HG03521 (cell line): ENCODE measurements around the gene MEIOB.

Experiments
- ATAC-seq: cut with Tn5 transposase; IDR thresholded peaks from one replicate; pipeline ENCODE4 v1.9.1; 2021; ENCODE audit warnings: mild to moderate bottlenecking, moderate library complexity; ENCODE audit not compliant: unreplicated experiment

The MEIOB gene

GRCh38 chr16:1832838-1833454 is 39.0 kb downstream of the MEIOB start:
- ATAC-seq: no peak

GRCh38 chr16:1831186-1832075 is 40.5 kb downstream of the MEIOB start:
- no peak for ATAC-seq

- no peak for ATAC-seq
These were observed 41.8 kb downstream of the MEIOB start for GRCh38 chr16:1830213-1830612.

GRCh38 chr16:1828645-1829410 is 43.1 kb downstream of the MEIOB start:
- no peak for ATAC-seq

- peak; percentile 85 for ATAC-seq
These were observed 45.0 kb downstream of the MEIOB start, which contains the start of the genes FAHD1 and HAGH for GRCh38 chr16:1826691-1827573. TSS of gene FAHD1 (plus strand) at chr16:1827206. CDS start at chr16:1827239, 33 bp downstream. TSS of gene HAGH (minus strand) at chr16:1826825. CDS start at chr16:1826787, 38 bp downstream.

- peak; percentile 41 for ATAC-seq
These were observed 45.9 kb downstream of the MEIOB start for GRCh38 chr16:1825864-1826690.

- no peak for ATAC-seq
These were observed 46.5 kb downstream of the MEIOB start for GRCh38 chr16:1825381-1825863.

GRCh38 chr16:1823821-1824220 is 48.1 kb downstream of the MEIOB start:
- ATAC-seq: no peak

GRCh38 chr16:1822801-1823200 is 49.2 kb downstream of the MEIOB start:
- no peak for ATAC-seq

GRCh38 chr16:1821861-1822611 is 49.9 kb downstream of the MEIOB start:
- ATAC-seq: no peak

GRCh38 chr16:1820946-1821290 is 51.0 kb downstream of the MEIOB start:
- ATAC-seq: no peak

- ATAC-seq: no peak
These were observed 51.6 kb downstream of the MEIOB start for GRCh38 chr16:1820096-1820945.

- ATAC-seq: no peak
These were observed 52.4 kb downstream of the MEIOB start for GRCh38 chr16:1819611-1820010.

- no peak for ATAC-seq
These were observed 53.0 kb downstream of the MEIOB start for GRCh38 chr16:1818873-1819525.

- no peak for ATAC-seq
These were observed 53.6 kb downstream of the MEIOB start for GRCh38 chr16:1818204-1818872.

- no peak for ATAC-seq
These were observed 54.2 kb downstream of the MEIOB start for GRCh38 chr16:1817716-1818115.

GRCh38 chr16:1817276-1817589 is 54.7 kb downstream of the MEIOB start:
- ATAC-seq: no peak
